ENCODE measurements around the gene CDC25B. TPM values are rescaled to one million over a fixed set of nuclear protein-coding genes. Genes with fewer than 3 reads are reported as not detected.

Gene CDC25B
- total and polyA plus RNA-seq, 2 of the 8 experiments (the other 6 are each of a cell fraction or from before 2014, with no cell fraction given) = 21.7 to 31.2 TPM

DNA sequence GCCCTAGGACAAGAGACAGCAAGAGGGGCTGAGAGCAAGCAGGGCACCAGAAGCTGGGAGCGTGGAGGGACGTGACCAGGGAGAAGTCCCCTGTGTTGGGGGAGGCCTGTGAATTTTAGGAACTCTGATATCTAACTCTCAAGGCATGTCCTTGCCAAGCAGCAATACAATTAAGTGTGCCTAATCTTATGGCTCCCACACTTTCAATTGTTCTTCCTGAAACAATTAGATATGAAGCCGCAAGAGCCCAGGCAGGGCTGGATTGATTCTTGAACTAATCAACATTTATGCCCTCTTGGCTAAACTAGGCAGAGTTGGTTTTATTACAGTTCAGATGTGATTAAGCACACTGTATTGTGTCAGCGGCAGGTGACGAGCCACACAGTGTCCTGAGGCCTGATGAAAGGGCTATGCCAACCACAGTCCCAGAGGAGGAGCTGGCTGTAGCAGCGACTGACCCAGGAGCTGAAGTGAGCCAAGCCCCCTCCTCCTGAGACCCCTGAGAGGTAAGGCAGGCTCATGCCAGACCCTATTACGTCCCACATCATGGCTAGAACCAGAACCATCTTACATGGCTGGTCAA lies 46.3 kb downstream of the CDC25B start:
- no peaks in the 10 kb centered on the region for H3K79me1 ChIP-seq (ENCODE audit: low read depth, low read length)
- H2AFZ ChIP-seq (ENCODE audit: low read length) = no peak overlapping the region
- ChIA-PET CTCF (ENCODE audit: partially characterized antibody) (interaction anchor here (1.4 kb wide), 1 partner anchor 13 kb away, joined by 8 read pairs; no protein-coding TSS in a partner anchor), POLR2A (ENCODE audit: partially characterized antibody) (interaction anchor here (0.6 to 1.8 kb wide), 3 partner anchors 15 to 675 kb away, joined by 3 to 5 read pairs (median 3); no protein-coding TSS in a partner anchor)
- H3K4me2 ChIP-seq (ENCODE audit: insufficient read depth in 1 of 2, low read depth in 2 of 2, low read length in 2 of 2) = no peak overlapping the region
- no peak overlapping the region for H3K4me3 ChIP-seq (ENCODE audit: extremely low read depth in 1 of 4, insufficient read depth in 2 of 4, low read depth in 3 of 4, low read length in 4 of 4)
- H4K91ac ChIP-seq (replicated peaks; ENCODE audit: insufficient read length, low read length) = no peak overlapping the region
- H2BK120ac ChIP-seq (replicated peaks; ENCODE audit: low read depth, low read length) = no peak overlapping the region
- no peak overlapping the region for H2BK12ac ChIP-seq (ENCODE audit: low read depth, low read length)
- peaks cover 10% of the 10 kb centered on the region for H3K23me2 ChIP-seq (ENCODE audit: low read depth, low read length)
- no peaks in the 10 kb centered on the region for H3K36me3 ChIP-seq (ENCODE audit: control insufficient read depth in 2 of 4, insufficient read depth in 4 of 4, low read length in 3 of 4)
- H3K4me1 ChIP-seq (replicated peaks in 1 of 4; ENCODE audit: control insufficient read depth in 3 of 4, insufficient read depth in 4 of 4, low read length in 3 of 4) = peaks cover 0 to 4% (median 3%) of the 10 kb centered on the region in 4 experiments; a peak in 3 of 7 replicates
- no peak overlapping the region for H2BK20ac ChIP-seq (ENCODE audit: low read length)
- no peak overlapping the region for H3K14ac ChIP-seq (ENCODE audit: insufficient read length)
- no peak for TF ChIP-seq SRF (IDR thresholded peaks at IDR 0.05; ENCODE audit: low read depth, low read length)
- TF ChIP-seq CBX8 (IDR thresholded peaks at IDR 0.05; ENCODE audit: borderline replicate concordance, low read depth, low read length) = no peak
- TF ChIP-seq RFX5 (IDR thresholded peaks at IDR 0.05; ENCODE audit: borderline replicate concordance, low read depth, low read length) = no peak
- no peak for TF ChIP-seq BCL11A (IDR thresholded peaks at IDR 0.05; ENCODE audit: low read depth in 2 of 2, low read length in 2 of 2)
- TF ChIP-seq RBBP5 (IDR thresholded peaks at IDR 0.05; ENCODE audit: borderline replicate concordance, low read depth, low read length) = no peak
- no peak for DNase-seq (ENCODE audit: low read depth in 1 of 2, low spot score in 2 of 2)
- H3K18ac ChIP-seq (ENCODE audit: extremely low read depth, low read length) = no peak overlapping the region; the same call in 1 of the 2 replicates
- 0 out of 2 replicates have a peak overlapping the region, but pooled peaks have one; percentile 81 for H2BK15ac ChIP-seq (ENCODE audit: low read length)
- no peak overlapping the region for H3K4ac ChIP-seq (replicated peaks; ENCODE audit: insufficient read length, low read depth, low read length)
- H2BK5ac ChIP-seq (ENCODE audit: low read depth, low read length) = no peak overlapping the region
- no peak overlapping the region for H4K5ac ChIP-seq (ENCODE audit: insufficient read length, low read depth, low read length)
- WGBS, 2 experiments (ENCODE audit: extremely low coverage in 1 of 2, insufficient coverage in 1 of 2, insufficient read length in 1 of 2, insufficient replicate concordance in 2 of 2, low coverage in 1 of 2, low lambda C conversion rate in 2 of 2, missing lambda C conversion rate in 1 of 2) = 82% methylated on average over 7 of the region's 7 CpGs; no CpG with 5 or more reads in 1 of the 2 experiments
- no peak overlapping the region for H3K56ac ChIP-seq (replicated peaks; ENCODE audit: insufficient read length, low read depth, low read length)
- no peak overlapping the region for H3K9ac ChIP-seq (replicated peaks in 1 of 4; ENCODE audit: extremely low read depth in 1 of 4, low read depth in 3 of 4, low read length in 3 of 4)
- no peak for FAIRE-seq
- no peak overlapping the region for H2AK5ac ChIP-seq (ENCODE audit: low read depth, low read length)
- no peaks in the 10 kb centered on the region for H3K9me3 ChIP-seq (ENCODE audit: insufficient read depth in 2 of 2, low read depth in 1 of 2, low read length in 1 of 2)
- no peaks in the 10 kb centered on the region; a peak in 2 of 4 replicates for H3K79me2 ChIP-seq (ENCODE audit: control insufficient read depth in 1 of 2, insufficient read depth in 2 of 2, low read length in 2 of 2)
- H4K8ac ChIP-seq (ENCODE audit: extremely low read depth, insufficient read depth, low read length) = no peak overlapping the region
- H3K27ac ChIP-seq (ENCODE audit: low read depth, low read length) = no peak overlapping the region
- peaks cover 0 to under 1% of the 10 kb centered on the region in 2 experiments for H4K20me1 ChIP-seq (replicated peaks in 1 of 2; ENCODE audit: control insufficient read depth in 1 of 2, insufficient read depth in 2 of 2, low read length in 2 of 2)
- no peak overlapping the region for H3K23ac ChIP-seq (ENCODE audit: insufficient read length)
- H3K27me3 ChIP-seq (replicated peaks in 1 of 4; ENCODE audit: control insufficient read depth in 3 of 4, extremely low read depth in 1 of 4, insufficient read depth in 3 of 4, low read length in 3 of 4) = no peaks in the 10 kb centered on the region; a peak in 1 of 7 replicates

All from H1 (cell line).